Renal cortical epithelial cell (primary cell): ENCODE measurements around the gene NSDHL. TPM values are rescaled to one million over a fixed set of nuclear protein-coding genes. Genes with fewer than 3 reads are reported as not detected.
A peak's percentile ranks its signal among the peaks of the same experiment; 100 is the strongest.
"Not testable (repeated sequence)": the region's sequence is repeated elsewhere in the genome, so short reads cannot be mapped to it uniquely, and the experiment has no call there.

Experiments used
- DNase-seq: peaks from one replicate; pipeline ENCODE4 v3.0.0-alpha.2; 2011; ENCODE audit warnings: low read depth
- total RNA-seq: library from RNA; depleted of rRNA; stranded (reverse); fragments of >200 nt; gene quantifications from 2 replicates; pipeline ENCODE4 v1.2.3, GENCODE V29; 2014

NSDHL gene
- 15.6 and 24.1 TPM in 2 replicates for total RNA-seq

GRCh38 chrX:152830312-152831305 is at the start of gene NSDHL, which contains the start of gene CETN2:
Gene NSDHL, plus strand, starts transcription at chrX:152831063. Its CDS starts 15,262 bp downstream, at chrX:152846325.
Gene CETN2, minus strand, starts transcription at chrX:152830757. Its CDS starts 47 bp downstream, at chrX:152830710.
- DNase-seq: peak; percentile 88

DNA sequence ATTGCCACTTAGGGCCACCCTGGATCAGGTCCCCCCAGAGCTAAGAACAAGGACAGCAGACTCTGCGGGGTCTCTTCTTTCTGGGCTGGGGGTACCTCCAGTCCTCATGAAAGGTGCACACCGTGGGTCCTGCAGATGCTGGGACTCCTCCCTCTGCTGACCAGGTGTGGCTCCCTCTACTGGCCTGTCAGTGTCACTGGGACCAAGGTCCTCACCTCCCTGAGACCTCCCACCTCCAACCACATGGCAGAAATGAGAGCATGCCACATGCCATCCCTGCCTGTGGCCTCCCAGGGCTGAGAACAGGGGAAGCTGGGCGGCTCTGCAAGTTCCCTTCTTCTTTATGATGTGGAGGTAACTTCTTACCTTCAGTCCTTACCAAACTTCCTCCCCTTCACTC is 43.8 kb upstream of the NSDHL start:
- not testable (repeated sequence) for DNase-seq

DNA sequence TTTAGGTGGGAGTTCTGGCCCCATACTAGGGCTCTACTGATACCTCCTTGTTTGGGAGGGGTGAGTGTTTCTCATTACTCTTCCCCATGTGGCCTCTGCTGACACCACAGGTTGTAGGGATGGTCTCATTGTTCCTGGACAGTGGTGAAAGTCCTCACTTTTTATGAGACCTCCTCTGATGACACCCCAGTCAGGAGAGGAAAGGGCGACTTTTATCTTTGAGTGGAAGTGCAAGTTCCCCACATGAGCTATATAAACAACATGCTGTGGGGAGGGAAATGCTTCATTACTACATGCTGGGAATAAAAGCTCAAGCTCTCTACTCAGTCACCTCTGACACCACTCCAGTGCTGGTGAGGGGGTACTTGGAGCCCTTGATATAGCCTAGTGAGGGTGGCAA is 31.9 kb upstream of the NSDHL start:
- no peak for DNase-seq

- DNase-seq: no peak
These were observed 24.8 kb upstream of the NSDHL start for GRCh38 chrX:152806035-152806434.

DNA sequence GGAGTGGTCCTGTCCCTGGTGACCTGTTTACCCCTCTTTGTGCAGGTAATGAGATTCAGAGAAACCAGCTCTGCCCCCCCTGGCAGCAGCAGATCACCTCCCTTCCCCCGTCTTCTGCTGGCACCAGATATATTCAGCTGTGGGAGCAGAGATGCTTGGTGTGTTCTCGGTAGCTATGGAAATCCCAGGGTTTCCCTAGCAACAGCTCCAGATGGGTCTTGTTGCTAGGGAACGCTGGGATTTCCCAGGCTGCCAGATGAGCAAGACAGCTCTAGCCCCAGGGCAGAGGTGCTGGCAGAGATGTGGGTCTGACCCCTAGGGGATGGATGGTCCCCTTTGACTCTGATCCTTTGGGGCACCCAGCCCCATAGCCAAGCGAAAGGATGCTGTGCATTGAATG is 20.5 kb upstream of the NSDHL start:
- DNase-seq: no peak

DNA sequence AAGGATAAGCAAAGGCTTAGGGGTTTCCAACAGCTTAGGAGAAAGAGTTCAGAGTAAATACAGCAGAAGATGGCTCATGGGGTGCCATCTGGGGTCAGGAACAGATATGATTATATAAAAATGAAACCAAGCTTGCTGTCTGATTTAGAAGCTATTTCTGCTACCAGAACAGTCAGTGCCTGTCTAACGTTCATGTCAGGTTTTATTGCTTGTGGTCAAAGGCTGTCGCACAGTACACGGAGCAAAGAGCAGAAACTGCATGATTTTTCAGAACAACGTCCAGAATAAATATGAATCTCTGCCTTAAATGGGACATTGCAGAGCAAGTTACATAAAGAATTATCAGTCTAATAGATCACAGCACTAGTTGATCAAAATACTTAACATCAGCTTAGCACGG is 17.7 kb upstream of the NSDHL start:
- DNase-seq: no peak

DNA sequence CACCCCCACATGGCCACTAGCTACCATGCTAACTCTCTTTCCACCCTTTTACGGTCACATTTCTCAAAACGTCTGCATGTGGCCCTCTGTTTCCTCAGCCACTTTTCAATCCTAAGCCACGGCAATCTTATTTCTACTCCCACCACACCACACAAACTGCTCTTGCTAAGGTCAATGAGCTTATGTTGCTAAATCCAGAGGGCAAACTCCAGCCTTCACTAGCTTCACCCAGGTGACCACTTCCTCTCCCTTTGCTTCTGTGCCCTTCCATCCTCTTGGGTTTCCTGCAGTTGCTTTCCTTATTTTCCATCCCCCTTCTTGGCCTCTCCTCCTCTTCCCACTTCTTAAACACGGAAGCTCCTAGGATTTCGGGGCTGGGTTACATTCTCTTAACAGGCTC is 16.8 kb upstream of the NSDHL start:
- no peak for DNase-seq

GRCh38 chrX:152817078-152817764 is 13.6 kb upstream of the NSDHL start:
- DNase-seq: peak; percentile 20

GRCh38 chrX:152818356-152818755 is 12.5 kb upstream of the NSDHL start:
- no peak for DNase-seq

- DNase-seq: no peak
These were observed 11.6 kb upstream of the NSDHL start for GRCh38 chrX:152819266-152819665.

GRCh38 chrX:152819732-152820131 is 11.1 kb upstream of the NSDHL start:
- DNase-seq: no peak

DNA sequence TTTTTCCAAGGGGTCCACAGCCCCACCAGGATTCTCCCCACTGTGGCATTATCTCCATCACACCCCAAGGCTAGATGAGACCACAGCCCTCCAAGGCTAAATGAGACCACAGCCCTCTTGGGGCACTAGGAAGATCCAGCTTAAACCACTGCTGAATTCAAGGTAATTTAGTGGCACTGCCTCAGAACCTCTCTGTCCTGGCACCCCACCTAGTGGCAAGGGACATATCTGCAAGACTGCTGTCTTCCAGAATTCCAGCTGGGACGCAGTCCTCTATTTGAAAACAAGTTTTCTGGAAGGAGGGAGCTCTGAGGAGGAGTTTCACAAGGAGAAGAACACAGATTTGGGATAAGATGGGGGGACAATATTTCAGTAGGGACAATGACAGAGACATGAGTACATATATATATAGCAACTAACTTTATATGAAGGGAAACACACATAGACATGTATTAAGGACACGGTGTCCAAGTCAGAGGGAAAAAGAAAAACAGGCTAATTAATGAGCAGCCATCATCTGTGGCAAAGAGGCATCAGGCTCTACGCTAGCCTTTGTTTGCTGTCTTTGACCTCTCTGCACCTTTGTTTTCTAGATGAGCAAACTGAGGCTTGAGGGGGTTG is 9.6 kb upstream of the NSDHL start:
- peak; percentile 29 for DNase-seq

GRCh38 chrX:152822383-152823086 is 8.3 kb upstream of the NSDHL start:
- no peak for DNase-seq

DNA sequence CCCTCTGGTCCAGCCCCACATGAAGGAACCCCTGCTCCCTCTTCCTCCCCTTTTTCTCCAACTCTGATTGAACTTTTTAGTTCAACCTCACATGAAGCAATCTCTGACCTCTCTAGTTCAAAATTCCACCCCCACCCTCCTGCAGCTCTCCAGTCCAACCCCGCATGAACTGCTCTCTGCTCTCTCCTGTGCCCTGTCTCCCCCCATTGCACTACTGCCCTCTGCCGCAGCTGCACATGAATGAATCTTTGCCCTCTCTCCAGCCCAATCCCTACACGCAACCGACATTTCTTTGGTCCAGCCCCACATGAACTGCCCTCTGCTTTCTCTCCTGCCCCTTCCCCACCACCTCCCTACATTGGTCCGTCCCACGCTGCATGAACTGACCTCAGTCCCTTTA is 7.2 kb upstream of the NSDHL start:
- no peak for DNase-seq

DNA sequence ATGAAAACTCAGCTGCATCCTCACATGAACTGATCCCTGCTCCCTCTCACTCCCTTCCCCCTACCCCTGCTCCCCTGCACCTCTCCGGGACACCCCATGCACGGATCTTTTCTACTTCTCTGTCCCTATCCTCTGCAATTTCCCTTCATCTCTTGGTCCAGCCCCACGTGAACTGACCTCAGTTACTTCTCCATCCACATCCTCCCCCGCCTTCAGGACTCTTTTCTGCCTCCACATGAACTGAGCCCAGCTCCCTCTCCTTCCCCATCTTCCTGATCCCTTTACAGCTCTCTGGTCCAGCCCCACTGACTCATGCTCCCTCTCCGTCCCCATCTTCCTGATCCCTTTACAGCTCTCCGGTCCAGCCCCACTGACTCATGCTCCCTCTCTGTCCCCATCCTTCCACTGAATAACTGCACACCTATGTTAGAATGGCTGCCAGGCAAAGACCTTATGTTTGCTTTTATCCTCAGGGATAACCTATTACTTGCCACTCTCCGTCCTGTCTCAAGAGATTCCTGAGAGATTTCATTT is 6.0 kb upstream of the NSDHL start:
- no peak for DNase-seq

- DNase-seq: no peak
These were observed 528 bp downstream of the NSDHL start for GRCh38 chrX:152831391-152831790.

GRCh38 chrX:152832520-152832919 is 1.7 kb downstream of the NSDHL start:
- no peak for DNase-seq

DNA sequence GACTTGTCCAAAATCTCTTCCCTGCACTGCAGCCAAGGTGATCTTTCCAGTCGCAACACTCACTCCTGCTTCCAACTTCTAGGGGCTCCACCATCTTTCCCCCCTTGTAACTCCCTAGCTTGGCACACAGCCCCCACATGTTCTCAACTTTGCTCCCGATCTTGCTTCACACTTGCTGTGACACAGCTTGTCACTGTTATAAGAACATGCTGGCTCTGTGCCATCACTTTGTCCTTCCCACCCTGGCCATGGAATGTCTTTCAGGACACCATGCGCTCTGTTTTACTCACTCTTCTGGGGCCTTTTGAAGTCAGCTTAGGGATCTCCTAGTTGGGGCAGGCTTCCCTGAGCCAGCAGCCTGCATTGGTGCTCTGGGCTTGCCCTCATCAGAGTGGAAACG is 2.5 kb downstream of the NSDHL start:
- DNase-seq: no peak

- not testable (repeated sequence) for DNase-seq
These were observed 4.6 kb downstream of the NSDHL start for GRCh38 chrX:152835470-152835869.

DNA sequence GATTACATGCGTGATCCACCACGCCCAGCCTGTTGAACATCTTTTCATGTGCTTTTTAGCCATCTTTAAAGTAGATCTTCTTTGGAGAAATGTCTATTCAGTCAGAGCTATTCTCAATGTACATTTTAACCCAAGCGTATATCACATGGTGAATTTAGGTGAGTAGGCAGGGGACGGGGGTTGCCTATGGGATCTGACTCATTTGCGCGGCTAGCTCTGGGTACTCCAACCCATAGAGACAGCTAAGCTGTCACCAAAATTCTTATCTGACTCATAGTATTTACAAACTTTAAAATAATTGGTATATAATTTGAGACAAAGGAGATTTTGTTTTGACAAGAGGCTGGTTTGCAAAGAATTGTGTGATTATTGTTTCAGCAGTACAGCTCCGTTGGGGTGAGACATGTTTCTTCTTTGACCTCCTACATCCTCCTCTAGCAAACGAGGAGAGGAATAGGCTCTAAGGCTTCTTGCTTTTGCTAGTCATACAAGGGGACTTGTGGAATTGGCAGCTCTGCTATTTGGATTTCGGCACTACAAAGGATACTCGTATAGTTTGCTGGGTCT is 12.0 kb downstream of the NSDHL start:
- no peak for DNase-seq

GRCh38 chrX:152843852-152844251 is 13.0 kb downstream of the NSDHL start:
- DNase-seq: no peak
